ENCODE results near the gene MPDZ.

Gene MPDZ, protein sequence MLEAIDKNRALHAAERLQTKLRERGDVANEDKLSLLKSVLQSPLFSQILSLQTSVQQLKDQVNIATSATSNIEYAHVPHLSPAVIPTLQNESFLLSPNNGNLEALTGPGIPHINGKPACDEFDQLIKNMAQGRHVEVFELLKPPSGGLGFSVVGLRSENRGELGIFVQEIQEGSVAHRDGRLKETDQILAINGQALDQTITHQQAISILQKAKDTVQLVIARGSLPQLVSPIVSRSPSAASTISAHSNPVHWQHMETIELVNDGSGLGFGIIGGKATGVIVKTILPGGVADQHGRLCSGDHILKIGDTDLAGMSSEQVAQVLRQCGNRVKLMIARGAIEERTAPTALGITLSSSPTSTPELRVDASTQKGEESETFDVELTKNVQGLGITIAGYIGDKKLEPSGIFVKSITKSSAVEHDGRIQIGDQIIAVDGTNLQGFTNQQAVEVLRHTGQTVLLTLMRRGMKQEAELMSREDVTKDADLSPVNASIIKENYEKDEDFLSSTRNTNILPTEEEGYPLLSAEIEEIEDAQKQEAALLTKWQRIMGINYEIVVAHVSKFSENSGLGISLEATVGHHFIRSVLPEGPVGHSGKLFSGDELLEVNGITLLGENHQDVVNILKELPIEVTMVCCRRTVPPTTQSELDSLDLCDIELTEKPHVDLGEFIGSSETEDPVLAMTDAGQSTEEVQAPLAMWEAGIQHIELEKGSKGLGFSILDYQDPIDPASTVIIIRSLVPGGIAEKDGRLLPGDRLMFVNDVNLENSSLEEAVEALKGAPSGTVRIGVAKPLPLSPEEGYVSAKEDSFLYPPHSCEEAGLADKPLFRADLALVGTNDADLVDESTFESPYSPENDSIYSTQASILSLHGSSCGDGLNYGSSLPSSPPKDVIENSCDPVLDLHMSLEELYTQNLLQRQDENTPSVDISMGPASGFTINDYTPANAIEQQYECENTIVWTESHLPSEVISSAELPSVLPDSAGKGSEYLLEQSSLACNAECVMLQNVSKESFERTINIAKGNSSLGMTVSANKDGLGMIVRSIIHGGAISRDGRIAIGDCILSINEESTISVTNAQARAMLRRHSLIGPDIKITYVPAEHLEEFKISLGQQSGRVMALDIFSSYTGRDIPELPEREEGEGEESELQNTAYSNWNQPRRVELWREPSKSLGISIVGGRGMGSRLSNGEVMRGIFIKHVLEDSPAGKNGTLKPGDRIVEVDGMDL (N-terminal part only)

DNA sequence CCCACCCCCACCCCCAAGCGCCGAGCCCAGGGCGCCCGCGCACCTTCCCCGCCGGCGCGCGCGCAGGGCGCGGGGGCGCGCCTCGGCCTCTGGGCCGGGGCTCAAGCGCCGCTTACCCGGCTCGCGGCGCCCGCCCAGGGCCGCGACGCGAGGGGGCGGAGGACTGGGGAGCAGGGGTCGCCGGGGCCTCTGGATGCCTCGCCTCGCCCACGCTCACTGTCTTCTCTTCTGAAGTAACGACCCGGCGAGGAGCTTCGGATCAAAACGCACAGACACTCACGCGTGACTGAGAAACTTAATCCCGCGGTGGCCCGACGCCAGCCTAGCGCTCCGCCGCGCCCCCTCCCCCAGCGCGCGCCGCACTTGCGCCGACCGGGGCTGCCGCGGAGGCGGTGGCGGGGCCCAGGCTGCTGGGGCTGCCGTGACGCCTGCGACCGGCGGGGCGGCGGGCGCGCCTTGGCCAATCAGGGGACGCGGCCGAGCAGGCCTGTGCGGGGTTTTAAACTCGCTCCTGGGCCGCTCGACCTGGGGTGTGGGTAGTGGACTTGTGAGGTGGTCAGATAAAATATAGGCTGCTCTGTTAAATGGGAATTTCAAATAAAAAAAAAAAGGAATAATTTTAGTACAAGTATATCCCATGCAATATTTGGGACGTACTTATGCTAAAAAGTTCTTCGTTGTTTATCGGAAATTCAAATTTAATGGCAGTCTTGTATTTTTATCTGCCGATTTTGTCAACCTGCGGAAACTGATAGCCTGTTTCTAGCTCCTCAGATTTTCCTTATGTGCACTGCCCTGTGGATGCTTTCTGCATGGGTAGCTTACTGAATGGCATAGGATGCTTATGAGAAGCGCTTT, at the start of gene MPDZ:
Gene MPDZ, minus strand, starts transcription at position 409 of the 858 bp plus-strand sequence. CDS start 29,377 bp downstream, outside the sequence.
- TF ChIP-seq FOXK2 (IDR thresholded peaks at IDR 0.05) (no peak), HDGF (IDR thresholded peaks at IDR 0.05; ENCODE audit: borderline replicate concordance) (no peak), LEF1 (IDR thresholded peaks at IDR 0.05; ENCODE audit: borderline replicate concordance) (no peak), ELF4 (IDR thresholded peaks at IDR 0.05) (no peak), FOXM1 (IDR thresholded peaks at IDR 0.05; ENCODE audit: borderline replicate concordance) (no peak), ZNF384 (IDR thresholded peaks at IDR 0.05) (no peak), ARNT (IDR thresholded peaks at IDR 0.05) (no peak), L3MBTL2 (conservative IDR thresholded peaks at IDR 0.05) (no peak), CTBP1 (IDR thresholded peaks at IDR 0.05; ENCODE audit: borderline replicate concordance) (no peak), TARDBP (IDR thresholded peaks at IDR 0.05) (no peak), BHLHE40 (IDR thresholded peaks at IDR 0.05; ENCODE audit: borderline replicate concordance) (no peak), NFRKB (IDR thresholded peaks at IDR 0.05) (no peak), SUZ12 (IDR thresholded peaks at IDR 0.05) (no peak), FOXA1 (IDR thresholded peaks at IDR 0.05) (no peak), SP1 (IDR thresholded peaks at IDR 0.05) (no peak)
- TF ChIP-seq, protein P1, sequence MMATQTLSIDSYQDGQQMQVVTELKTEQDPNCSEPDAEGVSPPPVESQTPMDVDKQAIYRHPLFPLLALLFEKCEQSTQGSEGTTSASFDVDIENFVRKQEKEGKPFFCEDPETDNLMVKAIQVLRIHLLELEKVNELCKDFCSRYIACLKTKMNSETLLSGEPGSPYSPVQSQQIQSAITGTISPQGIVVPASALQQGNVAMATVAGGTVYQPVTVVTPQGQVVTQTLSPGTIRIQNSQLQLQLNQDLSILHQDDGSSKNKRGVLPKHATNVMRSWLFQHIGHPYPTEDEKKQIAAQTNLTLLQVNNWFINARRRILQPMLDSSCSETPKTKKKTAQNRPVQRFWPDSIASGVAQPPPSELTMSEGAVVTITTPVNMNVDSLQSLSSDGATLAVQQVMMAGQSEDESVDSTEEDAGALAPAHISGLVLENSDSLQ (IDR thresholded peaks at IDR 0.05): no peak
- CTCF ChIA-PET: no interaction called here
- POLR2A ChIA-PET: no interaction called here
- peak; percentile 65 for DNase-seq (ENCODE audit: extremely low spot score)

DNA sequence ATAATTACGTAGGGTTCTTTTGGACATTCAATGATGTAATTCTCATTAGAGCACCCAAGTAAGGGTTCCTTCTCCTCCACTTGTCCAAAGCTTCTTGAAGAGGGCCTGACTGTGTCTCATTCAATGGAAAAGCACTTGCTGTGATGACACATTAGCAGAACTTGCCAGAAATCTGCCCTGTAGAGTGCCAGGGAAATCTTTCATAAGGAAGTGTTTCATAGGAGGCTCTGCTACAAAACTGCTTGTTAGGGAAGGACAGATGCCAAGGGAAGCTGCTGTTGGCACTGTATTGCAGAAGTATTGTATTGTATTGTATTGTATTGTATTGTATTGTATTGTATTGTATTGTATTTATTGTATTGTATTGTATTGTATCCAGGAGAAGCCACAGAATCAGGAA, 45.5 kb upstream of the MPDZ start:
- CTCF ChIA-PET: interaction anchor here (0.6 kb wide), 1 partner anchor 235 kb away, joined by 3 read pairs; no protein-coding TSS in a partner anchor
- TF ChIP-seq LEF1 (IDR thresholded peaks at IDR 0.05; ENCODE audit: borderline replicate concordance): no peak
- no peak for TF ChIP-seq FOXM1 (IDR thresholded peaks at IDR 0.05; ENCODE audit: borderline replicate concordance)
- TF ChIP-seq ELF4 (IDR thresholded peaks at IDR 0.05): no peak
- POLR2A ChIA-PET: no interaction called here
- no peak for DNase-seq (ENCODE audit: extremely low spot score)

DNA sequence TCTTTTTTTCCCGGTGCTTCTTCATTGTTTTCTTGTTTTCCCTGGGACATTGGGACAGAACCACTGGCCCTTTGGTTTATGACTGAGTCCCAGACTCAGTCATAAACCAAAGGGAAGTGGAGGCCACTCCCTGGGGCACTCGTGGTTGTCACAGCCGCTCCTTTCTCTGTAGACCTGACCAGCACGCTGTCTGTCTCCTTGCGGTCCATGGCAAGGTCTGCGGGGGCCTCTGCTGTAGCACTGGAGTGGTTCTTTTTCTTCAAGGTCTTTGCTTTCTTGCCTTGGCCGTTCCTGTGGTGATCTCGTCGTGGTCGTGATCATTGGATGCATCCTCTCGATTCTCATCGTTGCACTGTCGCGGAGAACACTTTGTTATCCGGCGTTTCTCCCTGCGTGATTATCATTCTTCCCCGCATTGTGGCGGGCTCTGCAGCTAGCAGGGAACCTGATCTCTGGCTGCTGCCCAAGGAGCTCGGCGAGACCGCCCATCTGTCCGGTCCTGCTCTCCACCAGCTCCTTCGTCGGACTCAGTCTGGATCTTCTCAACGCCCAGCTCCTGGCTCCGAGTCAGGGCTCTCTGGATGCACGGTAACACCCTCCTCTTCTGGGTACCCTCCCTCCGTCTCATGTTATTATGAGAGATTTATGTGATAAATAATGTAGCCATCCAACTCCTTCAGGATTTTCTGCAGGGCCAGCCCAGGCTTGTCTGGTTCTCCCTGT, 43.5 kb upstream of the MPDZ start:
- no peak for DNase-seq (ENCODE audit: extremely low spot score)
- CTCF ChIA-PET: no interaction called here
- TF ChIP-seq ARNT (IDR thresholded peaks at IDR 0.05): no peak
- no peak for TF ChIP-seq BHLHE40 (IDR thresholded peaks at IDR 0.05; ENCODE audit: borderline replicate concordance)
- TF ChIP-seq CTBP1 (IDR thresholded peaks at IDR 0.05; ENCODE audit: borderline replicate concordance): no peak
- TF ChIP-seq SUZ12 (IDR thresholded peaks at IDR 0.05): no peak
- TF ChIP-seq L3MBTL2 (conservative IDR thresholded peaks at IDR 0.05): no peak
- TF ChIP-seq FOXM1 (IDR thresholded peaks at IDR 0.05; ENCODE audit: borderline replicate concordance): no peak
- TF ChIP-seq HDGF (IDR thresholded peaks at IDR 0.05; ENCODE audit: borderline replicate concordance): no peak
- no peak for TF ChIP-seq FOXK2 (IDR thresholded peaks at IDR 0.05)
- no peak for TF ChIP-seq ELF4 (IDR thresholded peaks at IDR 0.05)
- TF ChIP-seq SP1 (IDR thresholded peaks at IDR 0.05): no peak
- TF ChIP-seq NFRKB (IDR thresholded peaks at IDR 0.05): no peak
- TF ChIP-seq LEF1 (IDR thresholded peaks at IDR 0.05; ENCODE audit: borderline replicate concordance): no peak
- TF ChIP-seq FOXA1 (IDR thresholded peaks at IDR 0.05): no peak
- TF ChIP-seq, protein P1 (IDR thresholded peaks at IDR 0.05): no peak
- no peak for TF ChIP-seq TARDBP (IDR thresholded peaks at IDR 0.05)
- no peak for TF ChIP-seq ZNF384 (IDR thresholded peaks at IDR 0.05)
- POLR2A ChIA-PET: no interaction called here

DNA sequence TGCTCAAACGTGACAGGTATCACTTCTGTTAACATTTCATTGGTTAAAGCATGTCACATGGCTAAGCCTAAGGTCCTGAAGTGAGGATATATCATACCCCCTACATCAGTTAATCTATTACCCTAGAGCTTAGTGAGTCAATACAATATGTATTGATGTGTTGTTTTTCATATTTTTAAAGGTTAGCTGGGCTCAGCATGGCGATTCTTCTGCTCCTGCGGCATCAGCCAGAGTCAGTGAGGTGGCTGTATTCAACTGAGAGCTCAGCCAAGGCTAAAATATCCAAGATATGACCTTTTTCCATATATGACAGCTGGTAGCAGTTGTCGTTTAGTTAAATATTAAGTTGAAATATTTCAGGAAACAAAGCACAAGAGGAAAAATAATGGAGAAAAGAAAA, 38.5 kb upstream of the MPDZ start:
- POLR2A ChIA-PET: no interaction called here
- CTCF ChIA-PET: no interaction called here
- DNase-seq (ENCODE audit: extremely low spot score): no peak
- no peak for TF ChIP-seq HDGF (IDR thresholded peaks at IDR 0.05; ENCODE audit: borderline replicate concordance)
- TF ChIP-seq SUZ12 (IDR thresholded peaks at IDR 0.05): no peak
- no peak for TF ChIP-seq FOXK2 (IDR thresholded peaks at IDR 0.05)
- no peak for TF ChIP-seq FOXA1 (IDR thresholded peaks at IDR 0.05)
- no peak for TF ChIP-seq ZNF384 (IDR thresholded peaks at IDR 0.05)
- TF ChIP-seq FOXM1 (IDR thresholded peaks at IDR 0.05; ENCODE audit: borderline replicate concordance): no peak
- TF ChIP-seq, protein P1 (IDR thresholded peaks at IDR 0.05): no peak
- TF ChIP-seq NFRKB (IDR thresholded peaks at IDR 0.05): no peak
- no peak for TF ChIP-seq BHLHE40 (IDR thresholded peaks at IDR 0.05; ENCODE audit: borderline replicate concordance)
- no peak for TF ChIP-seq L3MBTL2 (conservative IDR thresholded peaks at IDR 0.05)
- TF ChIP-seq SP1 (IDR thresholded peaks at IDR 0.05): no peak
- no peak for TF ChIP-seq ELF4 (IDR thresholded peaks at IDR 0.05)
- TF ChIP-seq LEF1 (IDR thresholded peaks at IDR 0.05; ENCODE audit: borderline replicate concordance): no peak
- no peak for TF ChIP-seq ARNT (IDR thresholded peaks at IDR 0.05)
